Dermis microvascular lymphatic vessel endothelial cell (primary cell): Measurements from ENCODE around the gene ANGPT4. TPM values are rescaled to one million over a fixed set of nuclear protein-coding genes. Genes with fewer than 3 reads are reported as not detected.
"Not testable (repeated sequence)": the region's sequence is repeated elsewhere in the genome, so short reads cannot be mapped to it uniquely, and the experiment has no call there.

Experiments
- DNase-seq, 2 donors: peaks; one replicate each; pipeline versions ENCODE4 v3.0.0 to v3.0.0-alpha.2; 2010; ENCODE audit warnings: low read depth in 2 of 2
- total RNA-seq: library from RNA; depleted of rRNA; stranded (reverse); fragments of >200 nt; gene quantifications from 2 replicates; pipeline ENCODE4 v1.2.1, GENCODE V29; 2014

The ANGPT4 gene
- total RNA-seq, 1 donor from 2014 or later = not detected

DNA sequence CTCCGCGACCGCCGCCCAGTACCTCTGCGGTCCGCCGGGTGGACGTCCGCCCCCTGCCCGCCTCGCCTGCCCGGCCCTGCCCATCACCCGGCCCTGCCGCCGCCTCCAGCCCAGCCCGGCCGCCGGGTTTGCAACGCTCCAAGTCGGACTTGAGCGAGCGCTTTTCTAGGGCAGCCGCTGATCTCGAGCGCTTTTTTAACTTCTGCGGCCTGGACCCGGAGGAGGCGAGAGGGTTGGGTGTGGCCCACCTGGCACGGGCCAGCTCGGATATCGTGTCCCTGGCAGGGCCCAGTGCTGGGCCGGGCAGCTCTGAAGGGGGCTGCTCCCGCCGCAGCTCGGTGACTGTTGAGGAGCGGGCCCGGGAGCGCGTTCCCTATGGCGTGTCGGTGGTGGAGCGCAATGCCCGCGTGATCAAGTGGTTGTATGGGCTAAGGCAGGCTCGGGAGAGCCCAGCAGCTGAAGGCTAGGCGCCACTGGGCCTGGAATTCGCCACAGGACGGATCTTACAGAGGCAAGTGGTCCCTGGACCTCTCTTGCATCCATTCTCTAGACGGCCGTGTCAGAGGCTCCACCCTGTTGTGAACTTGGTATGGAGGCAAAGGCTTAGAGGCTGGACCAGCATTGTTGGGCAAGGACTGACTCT lies 70.8 kb downstream of the ANGPT4 start:
- DNase-seq = no peak

DNA sequence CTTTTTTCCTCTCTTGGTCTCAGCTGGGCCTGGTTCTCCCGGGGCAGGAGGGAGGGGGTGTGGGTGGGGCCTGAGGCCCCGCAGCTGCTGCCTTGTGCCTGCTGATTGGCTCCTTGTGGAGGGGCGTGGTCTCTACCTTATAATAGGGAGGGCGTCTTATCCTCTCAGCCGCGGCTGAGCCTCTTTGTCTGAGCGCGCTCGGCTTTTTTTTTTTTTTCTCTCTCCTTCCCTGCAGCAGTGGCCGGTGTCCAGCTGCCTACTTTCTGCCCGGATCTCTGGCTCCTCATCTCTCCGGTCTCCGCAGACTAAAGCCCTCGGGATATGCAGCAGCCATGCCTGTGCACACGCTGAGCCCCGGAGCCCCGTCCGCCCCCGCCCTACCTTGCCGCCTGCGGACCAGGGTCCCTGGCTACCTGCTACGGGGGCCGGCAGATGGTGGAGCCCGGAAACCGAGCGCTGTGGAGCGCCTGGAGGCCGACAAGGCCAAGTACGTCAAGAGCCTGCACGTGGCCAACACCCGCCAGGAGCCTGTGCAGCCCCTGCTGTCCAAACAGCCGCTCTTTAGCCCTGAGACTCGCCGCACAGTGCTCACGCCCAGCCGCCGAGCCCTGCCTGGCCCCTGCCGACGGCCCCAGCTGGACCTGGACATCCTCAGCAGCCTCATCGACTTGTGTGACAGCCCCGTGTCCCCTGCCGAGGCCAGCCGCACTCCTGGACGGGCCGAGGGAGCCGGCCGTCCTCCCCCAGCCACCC lies 71.5 kb downstream of the ANGPT4 start:
- peak; percentile 59 to 92 for DNase-seq

DNA sequence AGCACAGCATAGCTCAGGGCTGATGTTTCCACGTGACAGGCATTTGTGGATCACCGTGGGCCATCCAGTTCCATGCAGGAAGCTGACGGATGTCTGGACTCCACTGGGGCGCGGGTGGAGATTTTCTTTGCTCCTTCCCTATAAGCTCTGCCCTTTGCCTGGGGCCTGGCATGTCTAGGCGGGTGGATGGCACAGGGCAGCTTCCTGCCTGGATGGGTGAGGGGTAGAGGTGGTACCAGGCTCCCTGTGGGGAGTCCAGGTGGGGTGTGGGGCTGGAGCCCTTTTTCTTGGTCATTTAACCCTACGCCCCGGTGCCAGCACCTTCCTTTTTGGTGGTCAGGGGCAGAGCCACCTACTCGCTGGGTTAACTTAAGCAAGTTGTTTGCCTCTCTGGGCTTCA lies 72.2 kb downstream of the ANGPT4 start:
- no peak for DNase-seq

DNA sequence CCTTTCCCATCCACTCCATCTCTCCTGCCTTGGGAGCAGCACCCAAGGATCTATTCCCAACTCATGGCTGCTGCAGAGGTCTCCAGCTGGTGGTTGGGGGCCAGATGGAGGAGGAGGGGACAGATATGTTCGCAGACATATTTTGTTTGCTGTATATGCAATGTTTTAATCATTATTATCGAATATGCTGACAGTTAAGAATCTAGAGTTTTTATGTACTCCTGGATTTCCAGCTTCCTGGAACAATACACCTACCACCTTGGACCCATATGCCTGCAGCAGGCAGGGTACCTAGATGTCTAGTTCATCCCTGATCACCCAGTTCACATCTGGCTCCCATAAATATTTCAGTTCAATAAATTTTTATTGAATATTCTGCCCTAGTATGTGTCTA lies 73.6 kb downstream of the ANGPT4 start:
- no peak for DNase-seq

DNA sequence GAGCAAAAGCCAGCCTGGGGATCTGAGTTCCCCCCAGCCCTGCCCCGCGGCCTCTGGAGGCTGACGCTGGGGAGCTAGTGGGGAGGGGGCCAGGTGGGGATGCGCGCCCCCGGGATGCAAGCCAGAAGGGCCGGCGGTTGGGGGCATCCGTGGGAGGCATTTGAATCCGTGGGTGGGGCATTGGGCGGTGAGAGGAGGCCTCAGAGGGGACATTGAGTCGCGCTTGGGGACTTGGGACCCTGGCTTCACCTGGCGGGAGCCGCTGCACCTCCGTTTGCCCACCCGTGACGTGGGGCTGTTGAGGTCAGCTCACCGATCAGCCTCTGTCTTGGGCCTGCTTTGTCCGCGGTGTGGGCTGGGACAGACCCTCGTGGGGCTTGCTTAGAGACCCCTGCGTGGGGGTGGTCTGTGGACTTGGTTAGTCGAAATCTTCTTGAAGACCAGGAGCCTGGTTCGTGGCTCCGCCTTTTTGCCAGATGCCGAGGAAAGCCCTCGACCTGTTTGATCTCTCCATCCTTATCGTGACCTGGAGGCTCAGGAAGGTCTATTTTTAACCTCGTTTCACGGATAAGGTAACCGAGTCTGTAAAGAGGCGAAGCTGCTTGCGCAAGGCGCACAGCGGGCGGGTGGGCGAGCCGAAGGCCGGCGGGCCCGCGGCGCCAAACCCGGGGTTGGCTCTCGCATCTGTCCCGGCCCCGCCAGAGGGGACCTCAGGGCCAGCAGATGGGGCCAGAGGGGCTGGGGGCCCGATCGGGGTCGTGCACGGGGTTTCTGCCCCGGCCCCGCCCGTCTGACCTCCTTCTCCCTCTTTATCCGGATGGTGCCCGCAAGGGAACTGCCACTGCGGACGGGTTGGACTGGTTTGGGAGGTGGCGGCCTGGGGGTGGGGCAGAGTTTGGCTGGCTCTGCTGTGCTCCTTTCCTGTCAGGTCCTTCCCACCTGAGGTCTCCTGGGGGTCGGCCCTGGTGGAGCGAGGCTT lies 74.3 kb downstream of the ANGPT4 start:
- no peak for DNase-seq

DNA sequence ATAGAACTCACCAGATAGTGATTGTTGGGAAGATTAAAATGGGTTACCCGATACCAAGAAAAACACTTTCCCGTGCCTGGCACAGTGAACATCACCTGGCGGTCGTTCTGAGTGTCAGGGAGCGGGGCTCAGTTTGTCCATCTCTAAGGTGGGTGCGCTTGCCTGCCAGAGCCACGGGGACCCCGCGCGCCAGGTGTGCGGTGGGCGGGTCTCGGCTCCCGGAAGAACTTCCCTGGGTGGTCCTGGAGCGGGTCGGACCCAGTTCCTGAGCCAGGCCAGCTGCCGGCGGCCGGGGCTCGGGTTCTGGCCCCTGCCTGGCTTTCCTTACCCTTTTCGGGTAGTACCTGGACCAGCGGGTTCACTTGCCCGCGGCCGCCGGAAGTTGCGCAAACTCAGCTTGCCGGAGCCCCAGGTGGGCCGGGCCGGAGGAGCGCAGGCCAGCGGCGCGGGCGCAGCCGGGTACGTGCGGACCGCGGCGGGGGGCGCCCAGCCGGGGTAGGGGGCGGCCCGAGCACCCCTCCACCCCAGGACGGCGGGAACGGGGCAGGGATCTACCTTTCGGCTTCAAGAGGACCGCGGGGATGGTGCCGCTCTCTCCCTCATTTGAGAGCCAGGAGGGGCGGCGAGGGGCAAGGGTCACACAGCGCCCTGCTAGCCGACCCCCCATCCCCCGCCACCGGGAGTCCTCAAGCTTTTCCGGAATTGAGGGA lies 75.1 kb downstream of the ANGPT4 start:
- DNase-seq = no peak

DNA sequence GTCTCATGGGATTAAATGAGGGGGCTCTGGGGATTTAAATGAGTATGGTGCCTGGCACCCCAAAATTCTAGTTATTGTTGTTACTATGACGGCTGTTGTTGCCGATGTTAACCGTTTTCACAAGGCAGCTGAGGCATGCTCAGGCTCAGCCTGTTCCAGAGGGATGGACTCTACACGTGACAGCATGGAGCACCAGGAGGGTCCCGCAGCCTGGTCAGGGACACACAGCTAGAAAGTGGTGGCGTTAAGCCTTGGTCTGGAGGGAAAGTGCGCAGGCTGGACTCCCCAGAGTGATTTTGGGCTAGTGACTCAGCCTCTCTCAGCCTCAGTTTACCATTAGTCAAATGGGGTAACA lies 75.7 kb downstream of the ANGPT4 start:
- DNase-seq = no peak

DNA sequence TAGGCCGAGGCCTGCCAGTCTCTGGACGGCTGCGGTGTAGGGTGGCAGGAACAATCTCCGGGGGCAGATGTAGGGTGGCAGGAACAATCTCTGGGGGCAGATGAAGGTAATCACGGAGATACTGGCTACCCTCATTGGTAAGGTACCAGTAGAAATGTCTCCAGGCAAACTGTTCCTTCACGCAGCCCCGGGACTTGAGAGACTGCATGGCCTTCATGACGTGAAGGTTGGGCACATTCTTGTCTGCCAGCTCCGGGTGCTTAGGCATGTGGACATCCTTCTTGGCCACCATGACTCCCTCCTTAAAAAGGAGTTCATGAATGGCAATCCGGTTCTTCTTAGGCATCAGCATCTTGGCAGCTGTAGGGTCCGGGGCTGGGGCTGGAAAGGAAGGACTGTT lies 76.5 kb downstream of the ANGPT4 start:
- no peak for DNase-seq

DNA sequence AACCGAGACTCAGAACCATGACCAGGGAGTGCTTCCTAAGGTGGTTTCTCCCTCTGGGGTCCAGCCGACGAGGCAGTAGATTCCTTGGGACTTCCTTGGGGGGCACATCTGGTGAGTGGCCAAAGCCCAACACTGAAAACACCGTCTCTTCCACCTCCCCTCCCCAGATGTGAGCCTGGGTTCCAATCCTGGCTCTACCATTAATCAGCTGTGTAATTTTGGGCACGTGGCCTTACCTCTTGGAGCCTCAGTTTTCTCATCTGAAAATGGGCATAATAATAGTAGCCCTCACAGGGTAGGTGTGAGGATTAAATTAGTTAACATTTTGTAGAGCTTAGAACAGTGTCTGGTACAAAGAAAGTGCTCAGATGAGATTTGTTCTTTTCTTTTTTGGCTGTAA lies 77.1 kb downstream of the ANGPT4 start:
- DNase-seq = no peak

DNA sequence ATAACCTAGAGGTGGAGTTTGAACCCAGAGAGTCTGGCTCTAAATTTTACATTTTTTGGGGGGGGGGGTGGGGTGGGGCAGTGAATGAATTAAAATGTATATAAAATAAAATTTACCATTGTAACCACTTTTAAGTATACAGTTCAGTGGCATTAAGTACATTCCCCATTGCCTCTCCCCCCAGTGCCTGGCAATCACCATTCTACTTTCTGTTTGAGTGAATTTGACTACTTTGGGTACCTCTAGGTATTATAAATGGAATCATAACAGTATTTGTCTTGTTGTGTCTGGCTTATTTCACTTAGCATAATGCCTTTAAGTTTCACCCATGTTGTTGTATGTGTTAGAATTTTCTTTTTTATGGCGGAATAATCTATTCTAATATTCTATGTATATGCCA lies 79.9 kb downstream of the ANGPT4 start:
- DNase-seq = no peak

DNA sequence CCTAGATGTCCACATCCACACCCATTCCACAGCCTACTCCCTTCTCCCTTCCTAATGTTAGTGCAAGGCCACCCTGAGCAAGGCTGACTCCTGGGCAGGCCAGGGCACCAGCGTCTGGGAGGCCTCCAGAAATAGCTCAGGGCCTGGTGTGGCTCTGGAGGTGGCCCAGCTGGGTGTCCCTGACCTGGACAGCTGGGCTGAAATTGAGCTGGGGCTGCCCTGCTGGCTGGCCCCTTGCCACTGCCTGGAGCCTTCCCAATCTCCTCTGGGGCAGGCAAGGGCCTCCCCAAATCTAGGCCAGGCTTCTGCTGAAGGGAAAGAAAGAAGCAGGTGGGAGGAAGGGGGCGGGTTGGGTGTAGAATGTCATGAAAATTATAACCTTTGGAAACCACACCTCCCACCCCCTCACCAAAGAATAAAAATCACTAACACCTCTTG lies 80.5 kb downstream of the ANGPT4 start:
- no peak for DNase-seq

DNA sequence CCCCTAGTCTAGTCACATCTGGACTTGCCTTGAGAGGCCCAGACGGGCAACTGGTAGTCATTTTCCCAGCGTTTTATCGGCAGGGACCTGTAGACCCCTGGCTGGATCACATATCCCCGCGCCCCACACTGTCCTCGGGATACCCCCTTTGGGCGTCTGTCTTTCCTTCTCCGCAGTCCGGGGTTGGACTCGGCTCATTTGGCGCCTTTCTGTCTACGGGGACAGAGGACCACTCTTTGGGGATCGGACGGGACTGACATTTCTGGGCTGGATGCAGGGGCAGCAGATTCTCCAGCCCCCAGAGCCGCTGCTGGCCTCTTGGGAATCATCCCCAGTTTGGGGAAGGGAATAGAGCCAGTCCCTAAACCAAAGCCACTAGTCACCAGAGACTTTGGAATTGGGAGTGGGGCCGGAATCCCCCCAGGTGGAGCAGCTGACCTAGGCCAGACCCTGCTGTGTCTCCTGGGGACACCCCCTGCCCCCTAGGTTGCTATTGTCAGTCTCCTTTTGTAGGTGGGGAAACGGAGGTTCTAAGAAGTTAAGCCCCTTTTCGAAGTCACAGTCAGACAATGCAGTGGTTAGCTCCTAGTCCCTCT lies 81.9 kb downstream of the ANGPT4 start:
- no peak for DNase-seq

DNA sequence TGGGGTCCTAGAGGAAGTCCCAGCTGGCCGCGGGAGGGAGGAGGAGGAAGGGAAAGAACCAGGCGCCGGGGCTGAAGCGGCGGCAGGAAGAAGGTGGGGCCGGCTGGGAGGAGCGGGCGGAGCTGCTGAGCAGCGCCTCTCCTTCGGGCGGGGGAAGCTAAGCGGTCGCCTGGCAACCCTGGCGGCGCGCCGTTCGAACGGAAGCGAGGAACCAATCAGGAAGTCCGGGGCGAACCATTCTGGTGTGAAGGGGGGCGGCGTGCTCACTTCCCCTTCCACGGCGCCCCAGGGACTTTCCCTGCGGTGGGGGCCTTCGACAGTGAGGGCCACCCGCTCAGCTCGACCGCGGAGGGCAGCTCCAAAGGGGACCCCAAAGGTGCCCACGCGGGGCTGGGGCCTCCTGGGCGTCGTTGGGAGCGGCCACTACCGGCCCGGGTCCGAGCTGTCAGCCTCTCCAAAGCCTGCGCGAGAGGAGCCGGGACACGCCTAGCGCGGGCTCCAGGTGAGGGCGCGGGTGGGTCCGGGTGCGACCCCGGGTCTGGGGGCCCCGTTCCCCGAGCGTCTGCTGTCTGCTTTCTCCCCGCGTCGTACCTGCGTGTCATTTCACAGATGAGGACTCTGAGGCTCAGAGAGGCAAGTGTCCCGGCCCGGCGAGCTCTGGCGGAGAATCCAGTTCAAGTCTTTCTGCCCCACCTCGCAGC lies 82.5 kb downstream of the ANGPT4 start, which contains the start of gene FAM110A:
Gene FAM110A, plus strand, starts transcription at position 266 of the 701 bp plus-strand sequence. CDS start 11,090 bp downstream, outside the sequence.
- peak; percentile 77 to 94 for DNase-seq

DNA sequence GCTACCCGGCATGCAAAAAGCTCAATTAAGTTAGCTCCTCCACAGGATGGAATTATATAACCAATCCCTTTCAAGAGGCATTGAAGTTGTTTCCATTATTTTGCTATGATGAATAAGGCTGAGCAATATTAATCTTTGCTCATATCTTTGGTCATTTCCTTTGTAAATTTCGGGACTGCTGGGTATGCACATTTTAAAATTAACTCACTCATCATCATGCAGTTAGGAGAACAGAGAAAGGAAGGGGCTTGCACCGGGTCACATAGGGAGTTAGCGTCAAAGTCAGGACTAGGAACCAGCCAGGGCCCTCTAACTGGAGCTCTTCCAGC lies 83.0 kb downstream of the ANGPT4 start:
- no peak for DNase-seq

DNA sequence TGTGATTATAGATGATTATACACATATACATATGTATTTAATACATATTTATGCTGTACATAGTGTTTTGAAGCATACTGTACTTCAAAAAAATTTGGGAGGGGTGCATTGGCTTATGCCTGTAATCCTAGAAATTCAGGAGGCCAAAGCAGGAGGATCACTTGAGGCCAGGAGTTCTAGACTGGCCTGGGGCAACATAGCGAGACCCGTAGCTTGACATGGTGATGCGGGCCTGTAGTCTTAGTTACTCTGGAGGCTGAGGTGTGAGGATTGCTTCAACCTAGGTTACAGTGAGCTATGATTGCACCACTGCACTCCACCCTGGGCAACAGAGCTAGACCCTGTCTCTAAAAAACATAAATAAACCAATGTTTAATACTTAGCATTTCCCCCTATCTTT lies 84.2 kb downstream of the ANGPT4 start:
- no peak for DNase-seq

DNA sequence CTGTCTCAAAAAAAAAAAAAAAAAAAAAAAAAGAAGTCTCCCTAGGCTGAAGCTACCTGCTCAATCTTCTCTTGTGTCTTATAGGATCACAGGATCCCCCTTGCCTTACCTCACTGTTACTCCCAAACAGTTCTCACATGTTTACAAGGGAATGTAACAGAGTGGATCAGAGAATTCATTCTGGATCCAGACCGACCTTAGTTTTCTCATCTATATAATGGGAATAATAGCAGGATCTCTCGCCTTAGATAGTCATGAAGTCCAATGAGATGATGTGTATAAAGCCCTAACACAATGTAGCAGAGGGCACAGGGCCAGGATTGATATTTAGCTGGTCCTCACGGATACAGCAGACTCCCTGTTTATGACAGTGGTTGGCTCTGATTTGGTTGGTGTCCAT lies 84.9 kb downstream of the ANGPT4 start:
- no peak for DNase-seq

DNA sequence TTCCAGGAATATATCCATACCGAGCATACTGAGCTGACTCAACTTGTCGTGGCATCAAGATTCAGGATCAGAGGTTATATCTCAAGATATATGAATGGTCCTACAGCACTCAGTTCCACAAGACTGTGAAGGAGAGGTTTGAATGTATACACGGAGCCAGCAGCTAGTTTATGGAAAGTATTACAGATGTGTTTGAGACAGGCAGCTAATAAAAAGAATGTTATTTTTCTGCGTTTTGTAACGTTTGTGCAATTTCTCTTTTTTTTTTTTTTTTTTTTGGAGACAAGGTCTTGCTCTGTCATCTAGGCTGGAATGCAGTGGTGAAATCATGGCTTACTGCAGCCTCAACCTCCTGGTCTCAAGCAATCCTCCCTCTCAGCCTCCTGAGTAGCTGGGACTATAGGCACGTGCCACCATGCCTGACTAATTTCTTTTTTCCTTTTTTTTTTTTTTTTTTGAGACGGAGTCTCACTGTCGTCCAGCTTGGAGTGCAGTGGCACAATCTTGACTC lies 86.1 kb downstream of the ANGPT4 start:
- DNase-seq = no peak

DNA sequence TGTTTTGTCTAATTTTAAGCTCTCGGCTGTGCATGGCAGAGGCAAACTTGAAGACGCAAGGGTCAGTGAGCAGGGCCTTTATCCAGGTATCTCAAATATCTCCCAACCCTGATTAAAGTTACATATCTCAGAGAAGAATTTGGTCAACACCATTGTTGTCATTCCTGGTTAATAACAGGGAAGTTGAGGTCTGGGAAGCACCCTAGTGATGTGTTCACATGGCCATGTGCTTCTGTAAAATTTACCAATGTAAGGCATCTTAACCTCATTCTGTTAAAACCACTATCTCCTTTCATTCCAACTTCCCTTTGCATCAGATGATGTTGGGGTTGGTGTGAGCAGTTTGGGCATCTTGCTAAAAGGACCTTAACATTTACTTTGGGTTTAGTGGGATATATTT lies 86.6 kb downstream of the ANGPT4 start:
- no peak for DNase-seq

DNA sequence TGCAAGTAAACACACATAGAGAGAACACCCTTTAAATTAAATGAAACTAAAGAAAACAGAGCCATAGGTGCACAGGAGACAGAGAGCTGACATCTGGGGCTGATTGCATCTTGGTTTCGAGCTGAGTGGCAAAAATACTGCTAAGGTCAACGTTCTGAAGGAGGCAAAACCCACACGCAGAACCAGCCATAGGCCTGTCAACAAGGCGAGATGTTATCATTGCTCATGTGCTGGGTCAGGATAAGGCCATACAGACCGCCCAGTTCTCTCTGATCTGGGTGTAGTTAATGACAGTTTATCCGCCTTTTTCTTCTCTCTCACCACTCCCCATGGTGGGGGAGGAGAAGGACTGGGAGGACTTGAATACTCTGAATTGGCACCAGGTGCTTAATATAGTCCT lies 87.1 kb downstream of the ANGPT4 start:
- DNase-seq = no peak

DNA sequence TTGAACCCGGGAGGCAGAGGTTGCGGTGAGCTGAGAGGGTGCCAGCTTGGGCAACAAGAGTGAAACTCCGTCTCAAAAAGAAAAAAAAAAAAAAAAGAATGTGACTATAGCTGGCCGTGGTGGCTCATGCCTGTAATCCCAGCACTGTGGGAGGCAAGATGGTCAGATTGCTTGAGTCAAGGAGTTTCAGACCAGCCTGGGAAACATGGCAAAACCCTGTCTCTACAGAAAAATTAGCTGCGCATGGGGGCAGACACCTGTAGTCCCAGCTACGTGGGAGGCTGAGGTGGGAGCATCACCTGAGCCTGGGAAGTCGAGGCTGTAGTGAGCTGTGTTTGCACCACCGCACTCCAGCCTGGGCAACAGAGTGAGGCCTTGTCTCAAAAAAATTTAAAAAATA lies 88.2 kb downstream of the ANGPT4 start:
- DNase-seq = not testable (repeated sequence)
